ENCODE measurements around the gene FAM171A1.
A peak's percentile ranks its signal among the peaks of the same experiment; 100 is the strongest.
"Not testable (repeated sequence)": the region's sequence is repeated elsewhere in the genome, so short reads cannot be mapped to it uniquely, and the experiment has no call there.

FAM171A1 gene

GRCh38 chr10:15314482-15315045 lies 56.5 kb downstream of the FAM171A1 start:
- no peak for DNase-seq (ENCODE audit: low read depth)
- Histone ChIP-seq H3K9ac (ENCODE audit: low read length) (no peak overlapping the region), H3K4me3 (ENCODE audit: low read length) (no peak overlapping the region), H3K4me1 (ENCODE audit: control insufficient read depth, insufficient read depth, low read length) (peaks cover 13% of the 10 kb centered on the region), H3K9me3 (ENCODE audit: control insufficient read depth, low read length) (no peaks in the 10 kb centered on the region), H3K27me3 (replicated peaks; ENCODE audit: control insufficient read depth, insufficient read depth, low read length) (no peaks in the 10 kb centered on the region), H3K36me3 (ENCODE audit: control insufficient read depth, insufficient read depth, low read length, severe bottlenecking) (no peaks in the 10 kb centered on the region)

- no peaks in the 10 kb centered on the region for H3K36me3 ChIP-seq (ENCODE audit: control insufficient read depth, insufficient read depth, low read length, severe bottlenecking)
- no peak for DNase-seq (ENCODE audit: low read depth)
- H3K9ac ChIP-seq (ENCODE audit: low read length) = peak overlapping the region; percentile 22
- no peaks in the 10 kb centered on the region for H3K27me3 ChIP-seq (replicated peaks; ENCODE audit: control insufficient read depth, insufficient read depth, low read length)
- no peaks in the 10 kb centered on the region for H3K9me3 ChIP-seq (ENCODE audit: control insufficient read depth, low read length)
- peaks cover 13% of the 10 kb centered on the region for H3K4me1 ChIP-seq (ENCODE audit: control insufficient read depth, insufficient read depth, low read length)
- peak overlapping the region; percentile 11 for H3K4me3 ChIP-seq (ENCODE audit: low read length)
Measured at GRCh38 chr10:15313843-15314242, 57.2 kb downstream of the FAM171A1 start.

- Histone ChIP-seq H3K9ac (ENCODE audit: low read length) (peak overlapping the region; percentile 22), H3K9me3 (ENCODE audit: control insufficient read depth, low read length) (no peaks in the 10 kb centered on the region), H3K4me1 (ENCODE audit: control insufficient read depth, insufficient read depth, low read length) (peaks cover 13% of the 10 kb centered on the region), H3K4me3 (ENCODE audit: low read length) (no peak overlapping the region), H3K27me3 (replicated peaks; ENCODE audit: control insufficient read depth, insufficient read depth, low read length) (no peaks in the 10 kb centered on the region), H3K36me3 (ENCODE audit: control insufficient read depth, insufficient read depth, low read length, severe bottlenecking) (no peaks in the 10 kb centered on the region)
- no peak for DNase-seq (ENCODE audit: low read depth)
Measured at GRCh38 chr10:15313047-15313446, 58.0 kb downstream of the FAM171A1 start.

DNA sequence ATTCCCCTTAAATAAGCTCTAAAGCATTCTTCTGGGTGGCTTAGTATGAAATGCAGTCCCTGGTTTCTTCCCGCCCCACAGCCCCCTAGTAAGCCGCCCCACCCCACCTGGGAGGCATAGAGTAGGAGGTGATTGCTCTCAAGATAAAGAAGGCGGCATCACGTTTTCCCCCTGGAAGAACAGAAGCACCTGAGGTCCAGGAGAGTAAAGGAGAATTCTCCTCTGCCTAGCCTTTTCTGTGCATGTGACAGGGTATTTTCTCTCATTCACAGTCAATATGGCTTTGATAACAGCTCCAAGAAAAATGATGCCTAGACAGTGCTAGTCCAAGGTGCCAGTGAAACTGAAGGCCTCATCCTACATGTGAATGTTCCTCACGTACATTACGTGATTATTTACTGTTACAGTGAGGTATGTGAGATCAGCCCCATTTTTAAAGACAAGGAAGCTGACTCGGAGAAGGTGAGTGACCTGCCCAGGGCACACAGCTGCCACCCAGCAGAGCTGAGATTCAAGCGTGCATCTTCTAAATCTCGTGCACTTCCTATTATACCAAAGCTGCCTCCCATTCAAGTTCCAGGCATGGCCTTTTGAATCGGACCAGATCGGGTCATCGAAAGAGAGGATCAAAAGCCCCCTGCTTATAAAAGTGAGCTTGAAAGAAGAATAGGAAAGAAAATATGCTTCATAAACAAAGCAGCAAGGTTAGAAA lies 59.4 kb downstream of the FAM171A1 start:
- no peak overlapping the region for H3K9ac ChIP-seq (ENCODE audit: low read length)
- no peak overlapping the region for H3K4me3 ChIP-seq (ENCODE audit: low read length)
- H3K4me1 ChIP-seq (ENCODE audit: control insufficient read depth, insufficient read depth, low read length) = peaks cover 13% of the 10 kb centered on the region
- DNase-seq (ENCODE audit: low read depth) = no peak
- no peaks in the 10 kb centered on the region for H3K36me3 ChIP-seq (ENCODE audit: control insufficient read depth, insufficient read depth, low read length, severe bottlenecking)
- no peaks in the 10 kb centered on the region for H3K27me3 ChIP-seq (replicated peaks; ENCODE audit: control insufficient read depth, insufficient read depth, low read length)
- no peaks in the 10 kb centered on the region for H3K9me3 ChIP-seq (ENCODE audit: control insufficient read depth, low read length)

DNA sequence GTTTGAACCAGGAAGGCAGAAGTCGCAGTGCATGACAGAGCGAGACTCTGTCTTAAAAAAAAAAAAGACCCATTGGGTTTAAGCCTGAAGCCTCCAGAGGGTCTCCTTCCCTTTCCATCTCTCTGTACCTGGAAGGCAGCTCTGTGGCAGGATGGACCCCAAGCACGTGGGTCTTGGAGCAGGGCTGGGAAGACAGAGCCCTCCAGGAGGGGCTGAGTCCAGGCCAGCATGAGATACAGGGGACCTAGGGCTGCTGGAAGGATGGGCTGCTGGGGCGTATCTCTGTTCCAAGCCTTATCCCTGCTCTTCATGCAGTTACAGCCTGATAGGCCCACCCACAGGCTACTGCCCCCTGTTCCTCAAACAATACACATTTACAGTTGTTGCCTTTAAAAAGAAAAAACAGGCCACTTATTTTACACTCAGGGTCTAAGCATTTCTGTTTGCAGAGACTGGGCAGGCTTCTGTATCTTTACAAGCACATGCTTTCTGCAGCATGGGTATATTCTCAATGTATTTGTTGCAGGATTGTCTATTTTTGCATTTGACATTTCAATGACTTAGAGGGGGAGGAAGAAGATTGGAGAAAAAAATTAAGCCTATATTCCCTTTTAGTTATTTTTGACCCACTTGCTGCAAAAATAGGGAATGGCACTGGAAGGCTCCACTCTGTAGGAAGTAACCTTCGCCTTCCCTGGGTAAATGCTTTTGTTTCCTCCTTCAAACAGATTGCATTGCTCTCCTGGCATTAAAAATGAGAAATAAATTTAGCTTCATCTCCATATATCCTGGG lies 60.1 kb downstream of the FAM171A1 start:
- no peaks in the 10 kb centered on the region for H3K36me3 ChIP-seq (ENCODE audit: control insufficient read depth, insufficient read depth, low read length, severe bottlenecking)
- H3K4me3 ChIP-seq (ENCODE audit: low read length) = no peak overlapping the region
- no peak overlapping the region for H3K9ac ChIP-seq (ENCODE audit: low read length)
- no peaks in the 10 kb centered on the region for H3K9me3 ChIP-seq (ENCODE audit: control insufficient read depth, low read length)
- DNase-seq (ENCODE audit: low read depth) = no peak
- H3K4me1 ChIP-seq (ENCODE audit: control insufficient read depth, insufficient read depth, low read length) = peaks cover 13% of the 10 kb centered on the region
- H3K27me3 ChIP-seq (replicated peaks; ENCODE audit: control insufficient read depth, insufficient read depth, low read length) = no peaks in the 10 kb centered on the region

DNA sequence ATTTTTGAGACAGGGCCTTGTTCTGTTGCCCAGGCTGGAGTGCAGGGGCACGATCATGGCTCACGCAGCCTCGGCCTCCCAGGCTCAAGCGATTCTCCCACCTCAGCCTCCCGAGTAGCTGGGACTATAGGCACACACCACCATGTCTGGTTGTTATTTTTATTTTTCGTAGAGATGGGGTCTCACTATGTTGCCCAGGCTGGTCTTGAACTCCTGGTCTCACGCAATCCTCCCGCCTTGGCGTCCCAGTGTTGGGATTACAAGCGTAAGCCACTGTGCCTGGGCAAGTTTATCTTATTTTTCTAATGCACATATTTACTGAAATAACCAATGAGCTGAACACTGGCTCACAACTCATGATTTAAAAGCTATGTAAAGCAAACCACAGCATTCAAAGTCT lies 61.9 kb downstream of the FAM171A1 start:
- H3K36me3 ChIP-seq (ENCODE audit: control insufficient read depth, insufficient read depth, low read length, severe bottlenecking) = no peaks in the 10 kb centered on the region
- no peak overlapping the region for H3K9ac ChIP-seq (ENCODE audit: low read length)
- no peaks in the 10 kb centered on the region for H3K9me3 ChIP-seq (ENCODE audit: control insufficient read depth, low read length)
- peaks cover 13% of the 10 kb centered on the region for H3K4me1 ChIP-seq (ENCODE audit: control insufficient read depth, insufficient read depth, low read length)
- no peaks in the 10 kb centered on the region for H3K27me3 ChIP-seq (replicated peaks; ENCODE audit: control insufficient read depth, insufficient read depth, low read length)
- H3K4me3 ChIP-seq (ENCODE audit: low read length) = no peak overlapping the region
- no peak for DNase-seq (ENCODE audit: low read depth)

GRCh38 chr10:15306735-15307280 lies 64.3 kb downstream of the FAM171A1 start:
- no peak for DNase-seq (ENCODE audit: low read depth)
- Histone ChIP-seq H3K4me3 (ENCODE audit: low read length) (no peak overlapping the region), H3K9me3 (ENCODE audit: control insufficient read depth, low read length) (no peaks in the 10 kb centered on the region), H3K36me3 (ENCODE audit: control insufficient read depth, insufficient read depth, low read length, severe bottlenecking) (no peaks in the 10 kb centered on the region), H3K9ac (ENCODE audit: low read length) (no peak overlapping the region), H3K4me1 (ENCODE audit: control insufficient read depth, insufficient read depth, low read length) (no peaks in the 10 kb centered on the region), H3K27me3 (replicated peaks; ENCODE audit: control insufficient read depth, insufficient read depth, low read length) (no peaks in the 10 kb centered on the region)

- Histone ChIP-seq H3K4me3 (ENCODE audit: low read length) (no peak overlapping the region), H3K9me3 (ENCODE audit: control insufficient read depth, low read length) (no peaks in the 10 kb centered on the region), H3K4me1 (ENCODE audit: control insufficient read depth, insufficient read depth, low read length) (peaks cover 4% of the 10 kb centered on the region), H3K36me3 (ENCODE audit: control insufficient read depth, insufficient read depth, low read length, severe bottlenecking) (no peaks in the 10 kb centered on the region), H3K27me3 (replicated peaks; ENCODE audit: control insufficient read depth, insufficient read depth, low read length) (no peaks in the 10 kb centered on the region), H3K9ac (ENCODE audit: low read length) (no peak overlapping the region)
- DNase-seq (ENCODE audit: low read depth) = no peak
Measured at GRCh38 chr10:15305634-15306033, 65.5 kb downstream of the FAM171A1 start.

- no peak overlapping the region for H3K4me3 ChIP-seq (ENCODE audit: low read length)
- no peaks in the 10 kb centered on the region for H3K36me3 ChIP-seq (ENCODE audit: control insufficient read depth, insufficient read depth, low read length, severe bottlenecking)
- no peaks in the 10 kb centered on the region for H3K27me3 ChIP-seq (replicated peaks; ENCODE audit: control insufficient read depth, insufficient read depth, low read length)
- DNase-seq (ENCODE audit: low read depth) = no peak
- no peaks in the 10 kb centered on the region for H3K9me3 ChIP-seq (ENCODE audit: control insufficient read depth, low read length)
- no peak overlapping the region for H3K9ac ChIP-seq (ENCODE audit: low read length)
- peaks cover 9% of the 10 kb centered on the region for H3K4me1 ChIP-seq (ENCODE audit: control insufficient read depth, insufficient read depth, low read length)
Measured at GRCh38 chr10:15305161-15305560, 65.9 kb downstream of the FAM171A1 start.

DNA sequence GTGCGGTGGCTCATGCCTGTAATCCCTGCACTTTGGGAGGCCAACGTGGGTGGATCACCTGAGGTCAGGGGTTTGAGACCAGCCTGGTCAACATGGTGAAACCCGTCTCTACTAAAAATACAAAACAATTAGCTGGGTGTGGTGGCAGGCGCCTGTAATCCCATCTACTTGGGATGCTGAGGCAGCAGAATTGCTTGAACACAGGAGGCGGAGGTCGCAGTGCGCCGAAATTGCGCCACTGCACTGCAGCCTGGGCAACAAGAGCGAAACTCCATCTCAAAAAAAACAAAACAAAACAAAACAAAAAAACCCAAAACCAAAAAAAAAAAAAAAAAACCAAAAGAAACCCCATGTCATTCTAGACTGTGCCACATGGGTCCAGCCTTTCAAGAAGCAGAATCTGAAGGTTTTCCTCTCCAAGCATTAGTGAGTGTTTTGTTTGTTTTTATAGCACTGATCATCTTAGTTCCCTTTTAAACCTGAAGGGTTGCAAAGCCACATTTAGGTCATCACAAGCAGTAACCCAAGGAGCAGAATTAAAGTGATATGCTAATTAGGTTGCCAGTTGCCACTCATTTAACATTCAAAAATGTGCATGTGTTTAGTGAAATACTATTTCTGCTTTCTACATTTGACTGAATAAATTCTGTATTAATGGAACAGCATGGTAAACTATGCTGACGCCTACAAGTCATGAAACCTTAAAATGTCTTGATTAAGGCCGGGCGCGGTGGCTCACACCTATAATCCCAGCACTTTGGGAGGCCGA lies 68.7 kb downstream of the FAM171A1 start:
- peaks cover 14% of the 10 kb centered on the region for H3K4me1 ChIP-seq (ENCODE audit: control insufficient read depth, insufficient read depth, low read length)
- not testable (repeated sequence) for H3K36me3 ChIP-seq (ENCODE audit: control insufficient read depth, insufficient read depth, low read length, severe bottlenecking); H3K9me3 ChIP-seq (ENCODE audit: control insufficient read depth, low read length); H3K4me3 ChIP-seq (ENCODE audit: low read length); H3K27me3 ChIP-seq (replicated peaks; ENCODE audit: control insufficient read depth, insufficient read depth, low read length); H3K9ac ChIP-seq (ENCODE audit: low read length); DNase-seq (ENCODE audit: low read depth)

- peak overlapping the region; percentile 34 for H3K9ac ChIP-seq (ENCODE audit: low read length)
- no peaks in the 10 kb centered on the region for H3K27me3 ChIP-seq (replicated peaks; ENCODE audit: control insufficient read depth, insufficient read depth, low read length)
- H3K4me3 ChIP-seq (ENCODE audit: low read length) = peak overlapping the region; percentile 65
- peaks cover 14% of the 10 kb centered on the region for H3K4me1 ChIP-seq (ENCODE audit: control insufficient read depth, insufficient read depth, low read length)
- no peak for DNase-seq (ENCODE audit: low read depth)
- H3K36me3 ChIP-seq (ENCODE audit: control insufficient read depth, insufficient read depth, low read length, severe bottlenecking) = no peaks in the 10 kb centered on the region
- H3K9me3 ChIP-seq (ENCODE audit: control insufficient read depth, low read length) = no peaks in the 10 kb centered on the region
Measured at GRCh38 chr10:15300697-15301096, 70.4 kb downstream of the FAM171A1 start.
